Esophagus mucosa (tissue), 1 donor: Measurements from ENCODE around the gene TDRD7. TPM values are rescaled to one million over a fixed set of nuclear protein-coding genes. Genes with fewer than 3 reads are reported as not detected.

Experiments
- ATAC-seq: fragments of 200-7000 bp; cut with Tn5 transposase; one replicate; pipeline ENCODE4 v1.9.1; 2020
- total RNA-seq: library from RNA; stranded (reverse); gene quantifications from one replicate; pipeline ENCODE4 v1.2.4, GENCODE V29; 2023
- donor health status: DM: yes; HTN: yes; CAD: no.

Gene TDRD7
- total RNA-seq, 1 donor from 2014 or later = 9.8 TPM

- ATAC-seq = no peak
Observed at GRCh38 chr9:97387936-97388684, 23.8 kb upstream of the TDRD7 start.

- no peak for ATAC-seq
Observed at GRCh38 chr9:97388721-97389238, 23.1 kb upstream of the TDRD7 start.

- ATAC-seq = no peak
Observed at GRCh38 chr9:97389249-97389648, 22.6 kb upstream of the TDRD7 start.

- no peak for ATAC-seq
Observed at GRCh38 chr9:97390791-97391406, 21.0 kb upstream of the TDRD7 start.

GRCh38 chr9:97394881-97395280, 17.0 kb upstream of the TDRD7 start:
- no peak for ATAC-seq

- no peak for ATAC-seq
Observed at GRCh38 chr9:97395745-97396144, 16.2 kb upstream of the TDRD7 start.

GRCh38 chr9:97396256-97396655, 15.6 kb upstream of the TDRD7 start:
- no peak for ATAC-seq

GRCh38 chr9:97397220-97397619, 14.7 kb upstream of the TDRD7 start:
- ATAC-seq = no peak

- peak; percentile 98 for ATAC-seq
Observed at GRCh38 chr9:97398999-97399758, 12.7 kb upstream of the TDRD7 start.

GRCh38 chr9:97403746-97404316, 8.1 kb upstream of the TDRD7 start:
- ATAC-seq = no peak

- no peak for ATAC-seq
Observed at GRCh38 chr9:97405551-97405950, 6.3 kb upstream of the TDRD7 start.

GRCh38 chr9:97406620-97407177, 5.2 kb upstream of the TDRD7 start:
- no peak for ATAC-seq

GRCh38 chr9:97408562-97408961, 3.3 kb upstream of the TDRD7 start:
- no peak for ATAC-seq

- no peak for ATAC-seq
Observed at GRCh38 chr9:97411440-97411788, 482 bp upstream of the TDRD7 start.

GRCh38 chr9:97412626-97413385, 910 bp downstream of the TDRD7 start:
- ATAC-seq = peak; percentile 12

GRCh38 chr9:97413462-97413861, 1.6 kb downstream of the TDRD7 start:
- no peak for ATAC-seq

GRCh38 chr9:97415146-97415545, 3.2 kb downstream of the TDRD7 start:
- no peak for ATAC-seq

GRCh38 chr9:97418880-97419279, 7.0 kb downstream of the TDRD7 start:
- ATAC-seq = peak; percentile 12

- peak; percentile 49 for ATAC-seq
Observed at GRCh38 chr9:97419309-97419867, 7.5 kb downstream of the TDRD7 start.

GRCh38 chr9:97425336-97425972, 13.6 kb downstream of the TDRD7 start:
- ATAC-seq = peak; percentile 11

GRCh38 chr9:97425973-97426336, 14.1 kb downstream of the TDRD7 start:
- ATAC-seq = no peak
